ENCODE results near the gene VRK1.
"Not testable (repeated sequence)": the region's sequence is repeated elsewhere in the genome, so short reads cannot be mapped to it uniquely, and the experiment has no call there.

DNA sequence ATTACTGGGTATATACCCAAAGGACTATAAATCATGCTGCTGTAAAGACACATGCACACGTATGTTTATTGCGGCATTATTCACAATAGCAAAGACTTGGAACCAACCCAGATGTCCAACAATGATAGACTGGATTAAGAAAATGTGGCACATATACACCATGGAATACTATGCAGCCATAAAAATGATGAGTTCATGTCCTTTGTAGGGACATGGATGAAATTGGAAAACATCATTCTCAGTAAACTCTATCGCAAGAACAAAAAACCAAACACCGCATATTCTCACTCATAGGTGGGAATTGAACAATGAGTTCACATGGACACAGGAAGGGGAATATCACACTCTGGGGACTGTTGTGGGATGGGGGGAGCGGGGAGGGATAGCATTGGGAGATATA is 86.8 kb downstream of the VRK1 start:
- TF ChIP-seq RAD21 (IDR thresholded peaks at IDR 0.05; ENCODE audit: low read length); POLR2AphosphoS5 (IDR thresholded peaks at IDR 0.05; ENCODE audit: low read depth, low read length); ZBTB33 (IDR thresholded peaks at IDR 0.05; ENCODE audit: borderline replicate concordance, low read depth); EP300 (IDR thresholded peaks at IDR 0.05; ENCODE audit: borderline replicate concordance in 1 of 2, low read depth in 1 of 2, low read length in 1 of 2); SMC3 (IDR thresholded peaks at IDR 0.05; ENCODE audit: low read depth, low read length); FOXJ3 (CRISPR knock-in tag; IDR thresholded peaks at IDR 0.05); NRF1 (IDR thresholded peaks at IDR 0.05; ENCODE audit: low read depth, low read length): not testable (repeated sequence)
- TF ChIP-seq, protein P1, sequence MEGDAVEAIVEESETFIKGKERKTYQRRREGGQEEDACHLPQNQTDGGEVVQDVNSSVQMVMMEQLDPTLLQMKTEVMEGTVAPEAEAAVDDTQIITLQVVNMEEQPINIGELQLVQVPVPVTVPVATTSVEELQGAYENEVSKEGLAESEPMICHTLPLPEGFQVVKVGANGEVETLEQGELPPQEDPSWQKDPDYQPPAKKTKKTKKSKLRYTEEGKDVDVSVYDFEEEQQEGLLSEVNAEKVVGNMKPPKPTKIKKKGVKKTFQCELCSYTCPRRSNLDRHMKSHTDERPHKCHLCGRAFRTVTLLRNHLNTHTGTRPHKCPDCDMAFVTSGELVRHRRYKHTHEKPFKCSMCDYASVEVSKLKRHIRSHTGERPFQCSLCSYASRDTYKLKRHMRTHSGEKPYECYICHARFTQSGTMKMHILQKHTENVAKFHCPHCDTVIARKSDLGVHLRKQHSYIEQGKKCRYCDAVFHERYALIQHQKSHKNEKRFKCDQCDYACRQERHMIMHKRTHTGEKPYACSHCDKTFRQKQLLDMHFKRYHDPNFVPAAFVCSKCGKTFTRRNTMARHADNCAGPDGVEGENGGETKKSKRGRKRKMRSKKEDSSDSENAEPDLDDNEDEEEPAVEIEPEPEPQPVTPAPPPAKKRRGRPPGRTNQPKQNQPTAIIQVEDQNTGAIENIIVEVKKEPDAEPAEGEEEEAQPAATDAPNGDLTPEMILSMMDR (IDR thresholded peaks at IDR 0.05) = not testable (repeated sequence)
- TF ChIP-seq, protein P2, sequence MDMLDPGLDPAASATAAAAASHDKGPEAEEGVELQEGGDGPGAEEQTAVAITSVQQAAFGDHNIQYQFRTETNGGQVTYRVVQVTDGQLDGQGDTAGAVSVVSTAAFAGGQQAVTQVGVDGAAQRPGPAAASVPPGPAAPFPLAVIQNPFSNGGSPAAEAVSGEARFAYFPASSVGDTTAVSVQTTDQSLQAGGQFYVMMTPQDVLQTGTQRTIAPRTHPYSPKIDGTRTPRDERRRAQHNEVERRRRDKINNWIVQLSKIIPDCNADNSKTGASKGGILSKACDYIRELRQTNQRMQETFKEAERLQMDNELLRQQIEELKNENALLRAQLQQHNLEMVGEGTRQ (IDR thresholded peaks at IDR 0.05; ENCODE audit: borderline replicate concordance, low read depth, low read length) = not testable (repeated sequence)
- TF ChIP-seq, protein P3, sequence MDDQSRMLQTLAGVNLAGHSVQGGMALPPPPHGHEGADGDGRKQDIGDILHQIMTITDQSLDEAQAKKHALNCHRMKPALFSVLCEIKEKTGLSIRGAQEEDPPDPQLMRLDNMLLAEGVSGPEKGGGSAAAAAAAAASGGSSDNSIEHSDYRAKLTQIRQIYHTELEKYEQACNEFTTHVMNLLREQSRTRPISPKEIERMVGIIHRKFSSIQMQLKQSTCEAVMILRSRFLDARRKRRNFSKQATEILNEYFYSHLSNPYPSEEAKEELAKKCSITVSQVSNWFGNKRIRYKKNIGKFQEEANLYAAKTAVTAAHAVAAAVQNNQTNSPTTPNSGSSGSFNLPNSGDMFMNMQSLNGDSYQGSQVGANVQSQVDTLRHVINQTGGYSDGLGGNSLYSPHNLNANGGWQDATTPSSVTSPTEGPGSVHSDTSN (IDR thresholded peaks at IDR 0.05) = not testable (repeated sequence)

Measured in SK-N-SH (cell line).